Activated T-helper 17 cell treated with anti-CD3 and anti-CD28 coated beads, Interleukin-2, amount 50 U/mL, for 72 hours (primary cell): ENCODE measurements around the gene RAB3GAP1. TPM values are rescaled to one million over a fixed set of nuclear protein-coding genes. Genes with fewer than 3 reads are reported as not detected.
"Not testable (repeated sequence)": the region's sequence is repeated elsewhere in the genome, so short reads cannot be mapped to it uniquely, and the experiment has no call there.

Experiments used
- ATAC-seq: fragments of 150-1000 bp; cut with Tn5 transposase; replicated peaks from 2 replicates; pipeline ENCODE4 v1.10.0; 2021; ENCODE audit warnings: mild to moderate bottlenecking, moderate library complexity
- H3K27ac Mint-ChIP-seq: one replicate; pipeline ENCODE4 v1.8.0; 2022; ENCODE audit warnings: mixed read lengths
- H3K27me3 Mint-ChIP-seq: one replicate; pipeline ENCODE4 v1.8.0; 2022; ENCODE audit warnings: mixed read lengths
- H3K36me3 Mint-ChIP-seq: one replicate; pipeline ENCODE4 v1.8.0; 2022; ENCODE audit warnings: low read depth, mild to moderate bottlenecking, mixed read lengths
- H3K4me1 Mint-ChIP-seq: one replicate; pipeline ENCODE4 v1.8.0; 2022; ENCODE audit warnings: mixed read lengths
- H3K4me3 Mint-ChIP-seq: one replicate; pipeline ENCODE4 v1.8.0; 2022; ENCODE audit warnings: mild to moderate bottlenecking, mixed read lengths
- H3K9me3 Mint-ChIP-seq: one replicate; pipeline ENCODE4 v1.8.0; 2022; ENCODE audit warnings: mixed read lengths
- total RNA-seq, 2 donors: library from RNA; stranded (reverse); gene quantifications; one replicate each; pipeline ENCODE4 v1.2.3, GENCODE V29; 2022

The RAB3GAP1 gene
- total RNA-seq, 2 donors from 2014 or later, result 19.9 to 28.3 TPM

DNA sequence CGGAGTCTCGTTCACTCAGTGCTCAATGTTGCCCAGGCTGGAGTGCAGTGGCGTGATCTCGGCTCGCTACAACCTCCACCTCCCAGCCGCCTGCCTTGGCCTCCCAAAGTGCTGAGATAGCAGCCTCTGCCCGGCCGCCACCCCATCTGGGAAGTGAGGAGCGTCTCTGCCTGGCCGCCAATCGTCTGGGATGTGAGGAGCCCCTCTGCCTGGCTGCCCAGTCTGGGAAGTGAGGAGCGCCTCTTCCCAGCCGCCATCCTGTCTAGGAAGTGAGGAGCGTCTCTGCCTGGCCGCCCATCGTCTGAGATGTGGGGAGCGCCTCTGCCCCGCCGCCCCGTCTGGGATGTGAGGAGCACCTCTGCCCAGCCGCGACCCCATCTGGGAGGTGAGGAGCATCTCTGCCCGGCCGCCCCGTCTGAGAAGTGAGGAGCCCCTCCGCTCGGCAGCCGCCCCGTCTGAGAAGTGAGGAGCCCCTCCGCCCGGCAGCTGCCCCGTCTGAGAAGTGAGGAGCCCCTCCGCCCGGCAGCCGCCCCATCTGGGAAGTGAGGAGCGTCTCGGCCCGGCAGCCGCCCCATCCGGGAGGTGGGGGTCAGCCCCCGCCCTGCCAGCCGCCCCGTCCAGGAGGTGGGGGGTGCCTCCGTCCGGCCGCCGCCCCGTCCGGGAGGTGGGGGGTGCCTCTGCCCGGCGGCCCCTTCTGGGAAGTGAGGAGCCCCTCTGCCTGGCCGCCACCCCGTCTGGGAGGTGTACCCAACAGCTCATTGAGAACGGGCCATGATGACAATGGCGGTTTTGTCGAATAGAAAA is 53.6 kb downstream of the RAB3GAP1 start:
- not testable (repeated sequence) for H3K4me1 Mint-ChIP-seq, H3K9me3 Mint-ChIP-seq, H3K4me3 Mint-ChIP-seq, H3K27me3 Mint-ChIP-seq, ATAC-seq, H3K27ac Mint-ChIP-seq
- H3K36me3 Mint-ChIP-seq, result peaks cover 44% of the 10 kb centered on the region

DNA sequence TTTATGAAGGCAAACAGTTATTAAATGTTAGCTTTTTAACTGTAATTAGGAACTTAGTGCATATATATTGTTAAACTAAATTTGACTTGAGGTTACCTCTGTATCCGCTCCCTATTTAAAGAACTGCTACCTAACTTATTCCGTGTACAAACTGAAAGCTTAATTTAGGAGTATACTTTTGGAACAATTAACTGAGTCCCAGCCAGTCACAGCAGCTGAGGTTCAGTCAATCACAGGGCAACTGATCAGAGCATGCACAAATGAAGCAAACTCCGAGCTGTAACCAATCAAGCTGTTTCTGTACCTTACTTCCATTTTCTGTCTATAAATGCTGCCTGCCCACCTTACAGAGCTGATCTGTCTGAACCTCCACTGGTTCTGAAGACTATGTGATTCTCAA is 61.2 kb downstream of the RAB3GAP1 start:
- H3K27ac Mint-ChIP-seq, result no peak overlapping the region
- no peak for ATAC-seq
- H3K27me3 Mint-ChIP-seq, result no peaks in the 10 kb centered on the region
- H3K4me3 Mint-ChIP-seq, result no peak overlapping the region
- no peaks in the 10 kb centered on the region for H3K4me1 Mint-ChIP-seq
- H3K36me3 Mint-ChIP-seq, result peaks cover 57% of the 10 kb centered on the region
- no peaks in the 10 kb centered on the region for H3K9me3 Mint-ChIP-seq

DNA sequence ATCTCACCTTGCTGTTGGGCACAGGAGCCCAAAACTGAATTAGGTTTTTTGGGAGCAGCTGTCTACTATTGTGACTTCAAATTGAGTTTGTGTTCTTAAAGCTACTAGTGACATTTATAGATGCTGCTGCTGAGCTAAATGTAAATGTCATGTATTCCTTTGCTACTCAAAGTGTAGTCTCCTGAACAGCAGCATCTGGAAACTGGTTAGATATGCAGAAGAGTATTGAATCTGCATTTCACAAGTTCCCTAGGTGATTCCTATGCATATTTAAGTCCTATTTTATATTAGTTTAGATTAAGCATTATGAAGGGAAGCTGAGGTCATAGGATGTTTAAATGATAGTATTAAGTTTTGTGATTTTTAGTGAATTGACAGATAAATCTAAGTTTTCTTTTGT is 67.5 kb downstream of the RAB3GAP1 start:
- H3K27me3 Mint-ChIP-seq, result no peaks in the 10 kb centered on the region
- no peak for ATAC-seq
- peaks cover 66% of the 10 kb centered on the region for H3K36me3 Mint-ChIP-seq
- no peaks in the 10 kb centered on the region for H3K9me3 Mint-ChIP-seq
- H3K27ac Mint-ChIP-seq, result no peak overlapping the region
- no peak overlapping the region for H3K4me3 Mint-ChIP-seq
- no peaks in the 10 kb centered on the region for H3K4me1 Mint-ChIP-seq

DNA sequence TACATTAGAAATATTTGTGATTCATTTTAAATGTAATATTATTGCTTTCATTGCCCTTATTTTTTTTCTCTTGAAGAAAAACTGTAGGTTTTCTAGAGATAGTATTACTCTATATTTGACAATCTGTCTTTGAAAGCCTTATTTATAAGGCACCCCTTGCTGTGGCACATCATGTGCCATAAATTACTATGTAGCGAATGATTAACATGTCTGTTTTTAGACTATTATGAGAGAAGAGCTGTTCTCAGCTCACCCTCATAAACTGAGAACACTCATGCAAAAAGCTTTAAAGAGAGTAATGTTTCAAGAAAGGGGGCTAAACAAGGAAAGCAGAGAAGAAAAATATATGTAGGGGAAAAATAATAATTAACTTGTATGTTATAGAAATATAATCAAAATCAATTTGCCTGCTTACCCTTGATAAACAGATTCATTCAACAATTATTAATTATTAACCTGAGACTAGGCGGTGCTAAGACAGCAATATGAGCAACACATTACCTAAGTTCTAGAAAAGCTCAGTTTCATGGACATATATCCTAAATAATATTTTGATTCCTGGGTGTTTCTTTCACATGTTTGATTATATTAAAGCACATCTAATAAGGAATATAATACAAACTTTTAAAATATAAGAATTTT is 69.0 kb downstream of the RAB3GAP1 start:
- no peak overlapping the region for H3K27ac Mint-ChIP-seq
- H3K4me1 Mint-ChIP-seq, result no peaks in the 10 kb centered on the region
- no peaks in the 10 kb centered on the region for H3K27me3 Mint-ChIP-seq
- H3K9me3 Mint-ChIP-seq, result no peaks in the 10 kb centered on the region
- H3K36me3 Mint-ChIP-seq, result peaks cover 68% of the 10 kb centered on the region
- no peak for ATAC-seq
- H3K4me3 Mint-ChIP-seq, result no peak overlapping the region

- not testable (repeated sequence) for ATAC-seq, H3K4me1 Mint-ChIP-seq, H3K27ac Mint-ChIP-seq, H3K9me3 Mint-ChIP-seq, H3K27me3 Mint-ChIP-seq, H3K4me3 Mint-ChIP-seq
- peaks cover 74% of the 10 kb centered on the region for H3K36me3 Mint-ChIP-seq
Measured at GRCh38 chr2:135121658-135122039, 69.6 kb downstream of the RAB3GAP1 start.

DNA sequence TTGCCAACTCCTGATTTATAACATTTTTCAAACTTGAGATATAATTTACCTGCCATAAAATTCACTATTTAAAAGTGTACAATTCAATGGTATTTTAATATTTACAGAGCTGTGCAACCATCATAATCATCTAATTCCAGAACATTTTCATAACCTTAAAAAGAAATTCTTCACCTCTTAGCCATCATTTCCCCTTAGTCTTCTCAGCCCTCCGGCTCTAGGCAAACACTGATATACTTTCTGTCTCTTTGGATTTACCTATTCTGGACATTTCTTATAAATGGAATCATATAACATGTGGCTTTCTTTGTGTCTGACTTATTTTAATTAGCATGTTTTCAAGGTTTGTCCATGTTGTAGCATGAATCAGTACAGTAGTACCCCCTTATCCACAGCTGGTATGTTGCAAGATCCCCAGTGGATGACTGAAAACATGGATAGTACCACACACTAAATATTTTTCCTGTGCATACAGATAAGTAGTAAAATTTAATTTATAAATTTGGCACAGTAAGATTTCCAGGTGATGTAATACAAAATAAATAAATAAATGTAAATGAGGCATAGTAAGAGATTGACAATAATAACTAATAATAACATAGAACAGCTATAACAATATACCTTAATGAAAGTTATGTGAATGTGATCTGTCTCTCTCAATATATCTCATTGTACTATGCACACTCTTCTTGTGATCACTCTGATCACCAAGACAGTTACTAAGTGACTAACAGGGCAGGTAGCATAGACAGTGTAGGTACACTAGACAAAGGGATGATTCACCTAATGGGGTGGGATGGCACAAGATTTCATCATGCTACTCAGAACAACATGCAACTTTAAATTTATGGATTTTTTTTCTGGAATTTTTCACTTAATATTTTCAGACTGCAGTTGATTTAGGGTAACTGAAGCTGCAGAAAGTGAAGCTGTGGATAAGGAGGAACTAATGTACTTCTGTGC is 73.1 kb downstream of the RAB3GAP1 start:
- H3K36me3 Mint-ChIP-seq, result peaks cover 87% of the 10 kb centered on the region
- H3K4me3 Mint-ChIP-seq, result no peak overlapping the region
- no peak overlapping the region for H3K27ac Mint-ChIP-seq
- no peaks in the 10 kb centered on the region for H3K4me1 Mint-ChIP-seq
- ATAC-seq, result peak; percentile 51
- no peaks in the 10 kb centered on the region for H3K9me3 Mint-ChIP-seq
- H3K27me3 Mint-ChIP-seq, result no peaks in the 10 kb centered on the region

- Mint-ChIP-seq H3K27ac (no peak overlapping the region), H3K36me3 (peaks cover 87% of the 10 kb centered on the region), H3K27me3 (no peaks in the 10 kb centered on the region), H3K4me3 (no peak overlapping the region), H3K4me1 (peaks cover 4% of the 10 kb centered on the region), H3K9me3 (no peaks in the 10 kb centered on the region)
- ATAC-seq, result no peak
Measured at GRCh38 chr2:135125940-135126339, 73.8 kb downstream of the RAB3GAP1 start.

GRCh38 chr2:135130751-135131150 is 78.7 kb downstream of the RAB3GAP1 start:
- Mint-ChIP-seq H3K4me1 (peaks cover 7% of the 10 kb centered on the region), H3K27ac (no peak overlapping the region)

DNA sequence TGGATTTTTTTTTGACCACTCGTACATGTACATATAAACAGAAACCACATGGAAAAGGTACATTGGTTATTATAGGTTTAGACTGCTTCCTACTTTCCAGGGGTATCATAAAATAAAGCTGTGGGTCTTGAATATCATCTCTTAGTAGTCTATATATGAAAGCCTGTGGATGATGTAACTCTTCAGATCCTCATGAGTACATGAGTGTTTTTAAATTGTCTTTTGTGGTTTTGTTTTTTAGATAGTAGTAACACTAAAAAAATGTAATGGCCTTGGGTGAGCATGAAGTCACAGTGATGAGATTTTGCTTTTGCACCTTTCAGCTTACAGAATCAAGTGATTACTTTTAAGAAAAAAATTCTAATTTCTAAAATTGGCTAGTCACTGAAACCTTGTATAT is 80.2 kb downstream of the RAB3GAP1 start:
- Mint-ChIP-seq H3K9me3 (no peaks in the 10 kb centered on the region), H3K4me3 (no peak overlapping the region), H3K4me1 (peaks cover 7% of the 10 kb centered on the region), H3K36me3 (peaks cover 96% of the 10 kb centered on the region), H3K27ac (no peak overlapping the region), H3K27me3 (no peaks in the 10 kb centered on the region)
- no peak for ATAC-seq

More at GRCh38 chr2:135130751-135131150, 78.7 kb downstream of the RAB3GAP1 start:
- Mint-ChIP-seq H3K4me3 (no peak overlapping the region), H3K9me3 (no peaks in the 10 kb centered on the region), H3K27me3 (no peaks in the 10 kb centered on the region), H3K36me3 (peaks cover 93% of the 10 kb centered on the region)
- ATAC-seq, result no peak

DNA sequence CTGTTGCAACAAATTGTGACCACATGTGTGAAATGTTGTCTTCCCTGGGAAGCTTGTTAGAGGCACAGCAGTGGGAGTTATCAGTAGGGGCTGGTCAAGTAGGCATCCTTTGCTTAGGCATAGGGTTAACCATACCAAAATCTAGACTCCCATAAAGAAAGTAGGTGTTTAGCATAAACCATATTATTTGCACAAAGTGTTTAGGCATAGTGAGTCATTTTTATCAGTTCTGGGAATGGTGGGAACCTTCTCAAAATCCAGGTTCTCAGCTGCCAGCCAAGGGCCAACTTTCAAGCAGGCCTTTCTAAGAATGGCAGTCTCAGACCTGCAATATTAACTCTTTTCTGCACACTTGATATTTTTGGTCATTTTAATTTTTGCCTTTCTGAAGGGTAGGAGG is 88.5 kb downstream of the RAB3GAP1 start:
- H3K4me1 Mint-ChIP-seq, result peaks cover 8% of the 10 kb centered on the region
- no peak overlapping the region for H3K4me3 Mint-ChIP-seq
- H3K27me3 Mint-ChIP-seq, result no peaks in the 10 kb centered on the region
- peaks cover 95% of the 10 kb centered on the region for H3K36me3 Mint-ChIP-seq
- ATAC-seq, result no peak
- no peaks in the 10 kb centered on the region for H3K9me3 Mint-ChIP-seq
- H3K27ac Mint-ChIP-seq, result no peak overlapping the region

- Mint-ChIP-seq H3K4me1 (peaks cover 7% of the 10 kb centered on the region), H3K36me3 (peaks cover 85% of the 10 kb centered on the region), H3K4me3 (no peak overlapping the region), H3K27ac (no peak overlapping the region), H3K9me3 (no peaks in the 10 kb centered on the region), H3K27me3 (no peaks in the 10 kb centered on the region)
- ATAC-seq, result no peak
Measured at GRCh38 chr2:135142323-135142722, 90.2 kb downstream of the RAB3GAP1 start.

- H3K36me3 Mint-ChIP-seq, result peaks cover 72% of the 10 kb centered on the region
- no peak overlapping the region for H3K4me3 Mint-ChIP-seq
- ATAC-seq, result no peak
- no peaks in the 10 kb centered on the region for H3K27me3 Mint-ChIP-seq
- peak overlapping the region; percentile 31 for H3K27ac Mint-ChIP-seq
- no peaks in the 10 kb centered on the region for H3K9me3 Mint-ChIP-seq
- H3K4me1 Mint-ChIP-seq, result peaks cover 7% of the 10 kb centered on the region
Measured at GRCh38 chr2:135144343-135144742, 92.3 kb downstream of the RAB3GAP1 start.

DNA sequence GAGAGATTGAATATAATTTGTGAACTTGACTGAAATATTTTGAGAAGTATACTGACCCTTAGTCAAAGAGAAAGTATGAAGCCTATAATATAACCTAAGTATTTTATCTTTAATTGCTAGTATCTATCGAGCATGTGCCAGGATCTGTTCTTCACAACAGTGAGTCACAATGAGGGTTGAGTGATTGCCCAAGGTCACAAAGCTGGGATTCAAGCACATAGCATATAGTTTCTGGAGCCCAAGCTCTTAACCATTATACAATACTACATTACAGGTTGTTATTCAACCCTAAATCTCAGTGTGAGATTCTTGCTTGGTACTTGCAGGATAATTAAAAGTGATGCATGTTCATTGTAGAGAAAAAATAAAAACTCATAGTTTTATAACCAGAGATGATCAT is 97.2 kb downstream of the RAB3GAP1 start:
- ATAC-seq, result no peak
- H3K27me3 Mint-ChIP-seq, result no peaks in the 10 kb centered on the region
- H3K4me1 Mint-ChIP-seq, result peaks cover 9% of the 10 kb centered on the region
- peak overlapping the region; percentile 18 for H3K27ac Mint-ChIP-seq
- no peak overlapping the region for H3K4me3 Mint-ChIP-seq
- H3K36me3 Mint-ChIP-seq, result peaks cover 66% of the 10 kb centered on the region
- no peaks in the 10 kb centered on the region for H3K9me3 Mint-ChIP-seq

DNA sequence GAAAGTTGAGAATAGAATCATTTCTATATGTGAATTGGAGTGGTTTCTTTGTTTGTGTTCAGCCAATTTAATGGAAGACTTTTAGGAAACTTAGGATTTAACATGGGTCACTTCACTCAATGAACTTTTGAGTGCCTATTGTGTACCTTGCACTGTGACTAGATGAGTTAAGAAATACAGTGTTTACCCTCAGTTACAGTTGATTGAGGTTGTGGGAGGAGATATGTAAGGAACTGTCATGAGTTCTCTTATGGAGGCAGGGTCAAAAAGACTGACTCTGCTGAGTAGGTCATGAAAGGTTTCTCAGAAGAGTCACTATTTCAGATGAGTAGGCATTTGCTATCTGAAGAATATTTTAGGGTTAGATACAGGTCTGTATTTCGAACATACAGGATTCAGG is 98.6 kb downstream of the RAB3GAP1 start:
- peaks cover 67% of the 10 kb centered on the region for H3K36me3 Mint-ChIP-seq
- H3K9me3 Mint-ChIP-seq, result no peaks in the 10 kb centered on the region
- ATAC-seq, result no peak
- no peak overlapping the region for H3K27ac Mint-ChIP-seq
- no peaks in the 10 kb centered on the region for H3K27me3 Mint-ChIP-seq
- H3K4me3 Mint-ChIP-seq, result no peak overlapping the region
- H3K4me1 Mint-ChIP-seq, result peaks cover 22% of the 10 kb centered on the region
